ENCODE results near the gene CEBPG.

- TF ChIP-seq CTCF (conservative IDR thresholded peaks at IDR 0.05; ENCODE audit: low read depth, low read length) (no peak), EZH2 (IDR thresholded peaks at IDR 0.05; ENCODE audit: borderline replicate concordance, low read depth, low read length, poor library complexity, severe bottlenecking) (no peak)
Measured at GRCh38 chr19:33358408-33358807, 15.1 kb upstream of the CEBPG start.
